ENCODE data around the gene PTPRD. TPM values are rescaled to one million over a fixed set of nuclear protein-coding genes. Genes with fewer than 3 reads are reported as not detected.

Gene PTPRD
- total and polyA plus RNA-seq, 2 donors from 2014 or later = 6.4 to 78.9 TPM

GRCh38 chr9:9091387-9091786 is 1521.4 kb downstream of the PTPRD start:
- Histone ChIP-seq H3K4me1 (ENCODE audit: control insufficient read depth in 2 of 3, insufficient read depth in 2 of 3, low read depth in 1 of 3, low read length in 3 of 3) (no peaks in the 10 kb centered on the region), H3K4me3 (ENCODE audit: low read length in 3 of 3) (no peak overlapping the region), H3K27me3 (ENCODE audit: control insufficient read depth, insufficient read depth, low read length) (no peaks in the 10 kb centered on the region), H3K27ac (ENCODE audit: low read depth in 2 of 2, low read length in 2 of 2) (no peak overlapping the region), H3K36me3 (ENCODE audit: control insufficient read depth in 2 of 3, insufficient read depth in 3 of 3, low read length in 3 of 3) (no peaks in the 10 kb centered on the region), H3K9ac (ENCODE audit: low read length in 3 of 3) (no peak overlapping the region), H3K9me3 (ENCODE audit: control insufficient read depth in 2 of 3, insufficient read depth in 1 of 3, low read length in 3 of 3) (no peaks in the 10 kb centered on the region)
- FAIRE-seq (no peak), DNase-seq (peak in 2 of 5 donors; percentile 36 to 61)
- intact Hi-C loops (cut with DNase I) = no loop called here
- TF ChIP-seq CTCF (IDR thresholded peaks at IDR 0.05; ENCODE audit: borderline replicate concordance, extremely low read depth, insufficient read depth) = no peak

GRCh38 chr9:9079473-9079872 is 1533.3 kb downstream of the PTPRD start:
- H3K4me1 ChIP-seq (ENCODE audit: control insufficient read depth in 2 of 3, insufficient read depth in 2 of 3, low read depth in 1 of 3, low read length in 3 of 3) = no peaks in the 10 kb centered on the region
- FAIRE-seq = no peak
- H3K4me3 ChIP-seq (ENCODE audit: low read length in 3 of 3) = no peak overlapping the region
- no peaks in the 10 kb centered on the region for H3K27me3 ChIP-seq (ENCODE audit: control insufficient read depth, insufficient read depth, low read length)
- TF ChIP-seq CTCF (IDR thresholded peaks at IDR 0.05; ENCODE audit: borderline replicate concordance, extremely low read depth, insufficient read depth) = no peak
- intact Hi-C loops (cut with DNase I) = no loop called here
- peaks cover 0 to 3% (median 0%) of the 10 kb centered on the region in 3 donors for H3K9me3 ChIP-seq (ENCODE audit: control insufficient read depth in 2 of 3, insufficient read depth in 1 of 3, low read length in 3 of 3)
- no peak for DNase-seq
- no peak overlapping the region for H3K9ac ChIP-seq (ENCODE audit: low read length in 3 of 3)
- no peaks in the 10 kb centered on the region for H3K36me3 ChIP-seq (ENCODE audit: control insufficient read depth in 2 of 3, insufficient read depth in 3 of 3, low read length in 3 of 3)
- H3K27ac ChIP-seq (ENCODE audit: low read depth in 2 of 2, low read length in 2 of 2) = no peak overlapping the region

GRCh38 chr9:9078301-9078700 is 1534.5 kb downstream of the PTPRD start:
- Histone ChIP-seq H3K27ac (ENCODE audit: low read depth in 2 of 2, low read length in 2 of 2) (no peak overlapping the region), H3K4me3 (ENCODE audit: low read length in 3 of 3) (no peak overlapping the region), H3K27me3 (ENCODE audit: control insufficient read depth, insufficient read depth, low read length) (no peaks in the 10 kb centered on the region), H3K36me3 (ENCODE audit: control insufficient read depth in 2 of 3, insufficient read depth in 3 of 3, low read length in 3 of 3) (no peaks in the 10 kb centered on the region), H3K9me3 (ENCODE audit: control insufficient read depth in 2 of 3, insufficient read depth in 1 of 3, low read length in 3 of 3) (peaks cover 0 to 3% (median 0%) of the 10 kb centered on the region in 3 donors), H3K9ac (ENCODE audit: low read length in 3 of 3) (no peak overlapping the region), H3K4me1 (ENCODE audit: control insufficient read depth in 2 of 3, insufficient read depth in 2 of 3, low read depth in 1 of 3, low read length in 3 of 3) (no peaks in the 10 kb centered on the region)
- no peak for TF ChIP-seq CTCF (IDR thresholded peaks at IDR 0.05; ENCODE audit: borderline replicate concordance, extremely low read depth, insufficient read depth)
- DNase-seq = no peak
- intact Hi-C loops (cut with DNase I) = no loop called here
- FAIRE-seq = no peak

DNA sequence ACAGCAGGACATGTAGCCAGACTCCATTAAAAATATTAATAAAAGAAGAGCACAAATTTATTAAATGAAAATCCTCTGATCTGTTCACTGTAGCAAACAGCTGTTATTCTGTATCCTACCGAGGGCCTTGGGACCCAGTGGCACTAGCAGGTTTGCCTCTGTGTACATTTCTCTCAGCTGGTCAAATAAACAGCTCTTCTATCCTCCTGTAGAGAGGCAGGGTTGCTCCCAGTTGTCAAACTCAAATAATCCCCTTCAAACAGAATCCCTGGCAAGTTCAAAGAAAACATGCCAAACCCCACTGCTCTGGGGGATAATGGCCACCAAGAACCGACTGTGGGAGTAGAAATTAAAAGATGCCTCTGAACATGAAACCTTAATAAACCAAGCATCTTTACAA is 1551.2 kb downstream of the PTPRD start:
- TF ChIP-seq CTCF (IDR thresholded peaks at IDR 0.05; ENCODE audit: borderline replicate concordance, extremely low read depth, insufficient read depth) = no peak
- H3K9ac ChIP-seq (ENCODE audit: low read length in 3 of 3) = no peak overlapping the region
- FAIRE-seq = no peak
- DNase-seq = no peak
- H3K4me1 ChIP-seq (ENCODE audit: control insufficient read depth in 2 of 3, insufficient read depth in 2 of 3, low read depth in 1 of 3, low read length in 3 of 3) = no peaks in the 10 kb centered on the region
- H3K36me3 ChIP-seq (ENCODE audit: control insufficient read depth in 2 of 3, insufficient read depth in 3 of 3, low read length in 3 of 3) = no peaks in the 10 kb centered on the region
- no peak overlapping the region for H3K27ac ChIP-seq (ENCODE audit: low read depth in 2 of 2, low read length in 2 of 2)
- no peak overlapping the region for H3K4me3 ChIP-seq (ENCODE audit: low read length in 3 of 3)
- no peaks in the 10 kb centered on the region for H3K27me3 ChIP-seq (ENCODE audit: control insufficient read depth, insufficient read depth, low read length)
- no peaks in the 10 kb centered on the region for H3K9me3 ChIP-seq (ENCODE audit: control insufficient read depth in 2 of 3, insufficient read depth in 1 of 3, low read length in 3 of 3)
- intact Hi-C loops (cut with DNase I) = no loop called here

Measured in kidney (tissue), 14 donors.